ENCODE measurements around the gene TSHR.
"Not testable (repeated sequence)": the region's sequence is repeated elsewhere in the genome, so short reads cannot be mapped to it uniquely, and the experiment has no call there.

TSHR gene

GRCh38 chr14:80953211-80953610 is 2.2 kb upstream of the TSHR start:
- not testable (repeated sequence) for DNase-seq

GRCh38 chr14:80954687-80955299 is 628 bp upstream of the TSHR start:
- peak; percentile 79 for DNase-seq

- no peak for DNase-seq
Observed at GRCh38 chr14:80956102-80956501, 681 bp downstream of the TSHR start.

- no peak for DNase-seq
Observed at GRCh38 chr14:80956922-80957321, 1.5 kb downstream of the TSHR start.

GRCh38 chr14:80957613-80958012 is 2.2 kb downstream of the TSHR start:
- no peak for DNase-seq

- DNase-seq: no peak
Observed at GRCh38 chr14:80958226-80958625, 2.8 kb downstream of the TSHR start.

GRCh38 chr14:80958939-80959338 is 3.5 kb downstream of the TSHR start:
- no peak for DNase-seq

GRCh38 chr14:80959496-80959895 is 4.1 kb downstream of the TSHR start:
- peak; percentile 62 for DNase-seq

GRCh38 chr14:80965037-80965436 is 9.6 kb downstream of the TSHR start:
- DNase-seq: no peak

- no peak for DNase-seq
Observed at GRCh38 chr14:80973931-80974641, 18.7 kb downstream of the TSHR start.

- DNase-seq: no peak
Observed at GRCh38 chr14:80974679-80975078, 19.3 kb downstream of the TSHR start.

GRCh38 chr14:80977221-80977620 is 21.8 kb downstream of the TSHR start:
- no peak for DNase-seq

GRCh38 chr14:80978403-80978802 is 23.0 kb downstream of the TSHR start:
- DNase-seq: no peak

GRCh38 chr14:80979951-80980350 is 24.5 kb downstream of the TSHR start:
- no peak for DNase-seq

- no peak for DNase-seq
Observed at GRCh38 chr14:80981156-80981555, 25.7 kb downstream of the TSHR start.

GRCh38 chr14:80981673-80982072 is 26.3 kb downstream of the TSHR start:
- no peak for DNase-seq

GRCh38 chr14:80982711-80983110 is 27.3 kb downstream of the TSHR start:
- DNase-seq: no peak

- DNase-seq: peak; percentile 72
Observed at GRCh38 chr14:80987235-80988032, 32.0 kb downstream of the TSHR start.

- no peak for DNase-seq
Observed at GRCh38 chr14:80988192-80988591, 32.8 kb downstream of the TSHR start.

- DNase-seq: no peak
Observed at GRCh38 chr14:80988735-80989429, 33.5 kb downstream of the TSHR start.

GRCh38 chr14:80992580-80992979 is 37.2 kb downstream of the TSHR start:
- DNase-seq: no peak

- peak; percentile 25 for DNase-seq
Observed at GRCh38 chr14:80996049-80996901, 40.9 kb downstream of the TSHR start.

Measured in CD4-positive, alpha-beta T cell treated with Interleukin-6 for 4 hours (primary cell).